ENCODE results near the gene MRPL22. TPM values are rescaled to one million over a fixed set of nuclear protein-coding genes. Genes with fewer than 3 reads are reported as not detected.

Gene MRPL22
- total RNA-seq (2022; extraction: Qiagen RNA extraction), result 51.2 to 62.8 TPM (median 61.5 TPM) in 5 replicates

DNA sequence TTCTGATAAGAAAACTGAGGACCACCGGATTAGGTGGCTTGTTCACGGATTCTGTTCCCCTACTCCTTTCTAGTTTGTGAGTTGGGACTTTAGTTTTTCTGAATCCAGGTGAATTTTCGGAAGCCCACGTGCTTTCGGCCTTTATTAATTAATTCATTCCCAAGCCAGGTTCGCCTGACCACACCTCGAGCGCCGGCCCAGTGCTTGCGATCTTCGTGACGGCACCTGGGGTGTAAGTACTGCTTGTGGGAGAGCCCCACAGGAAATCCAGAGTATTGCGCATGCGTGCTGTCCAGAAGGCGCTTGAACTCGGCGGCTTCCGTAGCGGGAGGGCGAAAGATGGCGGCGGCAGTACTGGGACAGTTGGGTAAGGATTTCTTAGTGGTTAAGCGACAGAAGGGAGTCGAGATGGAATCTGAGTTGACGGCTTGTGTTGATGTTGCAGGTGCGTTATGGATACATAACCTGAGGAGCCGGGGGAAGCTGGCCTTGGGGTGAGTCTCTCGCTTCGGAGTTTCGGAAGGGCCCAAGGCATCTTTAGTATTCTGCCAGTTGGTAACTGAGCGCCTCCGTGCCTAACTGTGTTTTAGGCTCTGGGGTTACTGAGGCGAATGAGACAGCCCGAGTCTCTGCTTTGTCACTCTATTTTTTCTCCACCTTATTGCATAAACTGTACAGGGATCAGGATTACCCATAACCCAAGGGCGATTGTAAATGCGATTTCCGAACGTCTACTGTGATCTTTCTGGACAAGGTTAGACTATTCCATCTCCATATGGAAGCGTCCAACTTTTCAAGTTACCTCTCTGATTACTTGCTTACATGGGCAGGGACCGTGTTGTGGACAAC is at the start of gene MRPL22:
TSS of gene MRPL22 (plus strand) at position 302 of the 849 bp plus-strand sequence. CDS start at position 340, 38 bp downstream.

DNA sequence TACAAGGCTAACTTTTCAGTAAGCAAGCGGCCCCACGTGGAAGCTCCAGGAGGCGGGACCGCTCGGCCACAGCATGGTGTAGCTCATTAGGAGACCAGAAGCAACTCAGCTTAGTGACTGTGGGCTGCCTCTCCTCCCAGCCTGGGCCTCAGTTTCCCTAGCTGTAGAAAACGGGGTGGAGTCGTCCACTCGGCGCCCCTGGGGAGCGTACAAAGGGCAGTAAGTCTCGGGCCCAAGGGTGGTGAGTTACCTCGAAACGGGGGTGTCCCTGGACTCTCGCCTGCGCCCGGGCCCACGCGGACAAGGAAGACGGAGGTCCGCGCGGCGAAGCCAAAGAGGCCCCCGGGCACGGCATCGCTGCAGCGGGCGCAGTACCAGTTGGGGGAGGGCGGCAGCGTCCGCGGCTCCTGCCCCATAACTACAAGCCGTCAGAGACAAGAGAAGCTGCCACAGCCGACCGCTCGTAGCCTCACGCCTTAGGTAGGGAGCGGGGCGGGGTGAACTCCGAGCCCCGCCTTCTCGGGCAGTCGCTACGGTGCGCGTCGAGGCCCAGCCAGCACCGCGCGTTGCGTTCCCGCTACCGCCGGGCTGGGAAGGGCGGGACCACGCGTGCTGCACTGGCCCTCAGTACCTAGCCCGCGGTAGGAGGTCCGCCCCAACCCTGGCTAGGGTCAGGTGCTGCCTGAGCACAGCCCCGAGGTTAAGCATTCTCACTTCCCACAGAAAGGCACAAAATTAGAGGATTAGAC is 3.0 kb upstream of the MRPL22 start, which contains the start of gene GEMIN5:
TSS of gene GEMIN5 (minus strand) at position 494 of the 749 bp plus-strand sequence. CDS start at position 416, 78 bp downstream.

DNA sequence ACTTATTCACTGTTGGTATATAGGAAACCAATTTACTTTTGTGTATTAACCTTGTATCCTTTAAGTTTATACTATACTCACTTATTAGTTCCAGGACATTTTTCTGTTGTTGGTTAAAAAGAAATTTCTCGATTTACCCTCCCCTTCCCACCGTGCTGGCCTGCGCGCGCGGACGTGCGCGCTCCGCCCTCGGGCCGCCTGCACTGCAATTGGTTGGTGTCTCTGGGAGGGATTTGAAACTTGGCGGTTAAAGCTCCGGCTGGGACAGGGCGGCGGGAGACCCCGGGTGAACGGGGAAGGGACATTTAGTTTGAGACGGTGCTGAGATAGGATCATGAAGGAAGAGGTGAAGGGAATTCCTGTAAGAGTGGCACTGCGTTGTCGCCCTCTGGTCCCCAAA is 72.7 kb downstream of the MRPL22 start, which contains the start of gene KIF4B:
TSS of gene KIF4B (plus strand) at position 230 of the 400 bp plus-strand sequence. CDS start at position 335, 105 bp downstream.

Other genes starting within 250 kb of the MRPL22 start
- 122 to 145 TPM (median 124 TPM) in 5 replicates for gene LARP1, start 185.7 kb upstream of the MRPL22 start, total RNA-seq (2022; extraction: Qiagen RNA extraction)
- 0.14 to 0.63 TPM (median 0.34 TPM) in 4 of 5 replicates, not detected in the other for gene FAXDC2, start 90.5 kb upstream of the MRPL22 start, total RNA-seq (2022; extraction: Qiagen RNA extraction)
- 29.7 to 35.9 TPM (median 34.9 TPM) in 5 replicates for gene CNOT8, start 82.4 kb upstream of the MRPL22 start, total RNA-seq (2022; extraction: Qiagen RNA extraction)
- gene GEMIN5, start 2.9 kb upstream of the MRPL22 start, total RNA-seq (2022; extraction: Qiagen RNA extraction), result 19.8 to 24.3 TPM (median 21.7 TPM) in 5 replicates
- 0.02 TPM in 1 of 5 replicates, not detected in the others for gene KIF4B, start 72.7 kb downstream of the MRPL22 start, total RNA-seq (2022; extraction: Qiagen RNA extraction)

Measured in A549 treated with Mapracorat at 1 μM for 4 hours (cell line).